ENCODE measurements around the gene ZFR2. TPM values are rescaled to one million over a fixed set of nuclear protein-coding genes. Genes with fewer than 3 reads are reported as not detected.

Gene ZFR2
- total and polyA plus RNA-seq, 10 of the 15 experiments (the other 5 are each of a cell fraction or from before 2014, with no cell fraction given) = 0.18 TPM; not detected in 9

DNA sequence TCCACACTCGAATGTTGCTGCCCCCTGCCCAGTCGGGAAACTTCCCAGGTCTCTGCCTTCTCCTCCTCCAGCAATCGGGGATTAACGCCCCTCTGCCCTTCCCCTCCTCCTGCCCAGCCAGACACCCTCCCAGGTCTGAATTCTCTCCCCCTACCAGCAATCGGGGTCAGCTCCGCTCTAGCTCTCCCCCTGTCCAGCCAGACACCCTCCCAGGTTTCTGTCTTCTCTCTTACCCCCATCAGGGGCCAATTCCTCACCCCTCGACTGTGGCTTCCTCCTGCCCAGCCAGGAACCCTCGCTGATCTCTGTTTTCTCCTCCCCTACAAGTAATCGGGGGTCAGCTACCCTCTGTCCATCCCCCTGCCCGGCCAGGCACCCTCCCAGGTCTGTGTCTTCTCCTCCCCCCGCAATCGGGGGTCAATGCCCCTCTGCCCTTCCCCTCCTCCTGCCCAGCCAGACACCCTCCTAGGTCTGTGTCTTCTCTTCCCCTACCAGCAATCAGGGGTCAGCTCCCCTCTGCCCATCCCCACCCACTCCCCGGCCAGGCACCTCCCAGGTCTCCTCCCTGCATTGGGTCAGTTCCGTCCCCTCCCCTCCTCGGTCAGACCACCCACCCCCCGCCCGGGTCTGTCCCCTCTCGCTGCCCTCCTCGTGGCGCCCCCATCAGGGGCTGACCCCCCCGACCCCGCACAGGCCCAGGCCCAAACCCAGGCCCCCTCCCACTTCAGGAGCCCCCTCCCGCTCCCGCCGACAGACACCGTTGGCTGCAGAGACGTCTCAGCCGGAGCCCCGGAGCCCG is 668 bp downstream of the ZFR2 start:
- CTCF ChIA-PET = no interaction called here
- H2AFZ ChIP-seq (ENCODE audit: control insufficient read depth, low read depth, low read length) = no peak overlapping the region
- RAD21 ChIA-PET (ENCODE audit: unreplicated experiment) = no interaction called here
- no peaks in the 10 kb centered on the region for H3K36me3 ChIP-seq (ENCODE audit: control insufficient read depth in 2 of 2, insufficient read depth in 2 of 2, low read length in 1 of 2)
- in situ Hi-C loops (cut with MboI) (no loop called here), intact Hi-C loops (cut with micrococcal nuclease; ENCODE audit: unreplicated experiment) (no loop called here)
- ATAC-seq = no peak
- SMC1A ChIA-PET (ENCODE audit: uncharacterized antibody, unreplicated experiment) = no interaction called here
- no peaks in the 10 kb centered on the region for H3K4me1 ChIP-seq (ENCODE audit: control insufficient read depth, insufficient read depth, low read length)
- H3K27me3 ChIP-seq (replicated peaks in 1 of 2; ENCODE audit: control insufficient read depth in 2 of 2, insufficient read depth in 2 of 2, low read length in 1 of 2) = peaks cover 0 to 2% of the 10 kb centered on the region in 2 experiments; a peak in 1 of 4 replicates
- H3K27ac ChIP-seq (ENCODE audit: control insufficient read depth, insufficient read depth) = no peak overlapping the region
- H4K20me1 ChIP-seq (ENCODE audit: control insufficient read depth, insufficient read depth) = no peaks in the 10 kb centered on the region
- no TSS peak for BruUV-seq (replicated peaks)
- POLR2A ChIA-PET = no interaction called here
- no peak for FAIRE-seq
- 25% methylated on average over 17 of the region's 30 CpGs for WGBS (ENCODE audit: insufficient coverage, insufficient replicate concordance, low lambda C conversion rate, missing lambda C conversion rate)
- H3K4me3 ChIP-seq = no peak overlapping the region
- TF ChIP-seq, protein P1, sequence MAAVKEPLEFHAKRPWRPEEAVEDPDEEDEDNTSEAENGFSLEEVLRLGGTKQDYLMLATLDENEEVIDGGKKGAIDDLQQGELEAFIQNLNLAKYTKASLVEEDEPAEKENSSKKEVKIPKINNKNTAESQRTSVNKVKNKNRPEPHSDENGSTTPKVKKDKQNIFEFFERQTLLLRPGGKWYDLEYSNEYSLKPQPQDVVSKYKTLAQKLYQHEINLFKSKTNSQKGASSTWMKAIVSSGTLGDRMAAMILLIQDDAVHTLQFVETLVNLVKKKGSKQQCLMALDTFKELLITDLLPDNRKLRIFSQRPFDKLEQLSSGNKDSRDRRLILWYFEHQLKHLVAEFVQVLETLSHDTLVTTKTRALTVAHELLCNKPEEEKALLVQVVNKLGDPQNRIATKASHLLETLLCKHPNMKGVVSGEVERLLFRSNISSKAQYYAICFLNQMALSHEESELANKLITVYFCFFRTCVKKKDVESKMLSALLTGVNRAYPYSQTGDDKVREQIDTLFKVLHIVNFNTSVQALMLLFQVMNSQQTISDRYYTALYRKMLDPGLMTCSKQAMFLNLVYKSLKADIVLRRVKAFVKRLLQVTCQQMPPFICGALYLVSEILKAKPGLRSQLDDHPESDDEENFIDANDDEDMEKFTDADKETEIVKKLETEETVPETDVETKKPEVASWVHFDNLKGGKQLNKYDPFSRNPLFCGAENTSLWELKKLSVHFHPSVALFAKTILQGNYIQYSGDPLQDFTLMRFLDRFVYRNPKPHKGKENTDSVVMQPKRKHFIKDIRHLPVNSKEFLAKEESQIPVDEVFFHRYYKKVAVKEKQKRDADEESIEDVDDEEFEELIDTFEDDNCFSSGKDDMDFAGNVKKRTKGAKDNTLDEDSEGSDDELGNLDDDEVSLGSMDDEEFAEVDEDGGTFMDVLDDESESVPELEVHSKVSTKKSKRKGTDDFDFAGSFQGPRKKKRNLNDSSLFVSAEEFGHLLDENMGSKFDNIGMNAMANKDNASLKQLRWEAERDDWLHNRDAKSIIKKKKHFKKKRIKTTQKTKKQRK (IDR thresholded peaks at IDR 0.05; ENCODE audit: low read depth, low read length) = no peak
- TF ChIP-seq SIX5 (IDR thresholded peaks at IDR 0.05; ENCODE audit: low read depth, low read length, severe bottlenecking) = no peak
- TF ChIP-seq NR2C1 (IDR thresholded peaks at IDR 0.05) = no peak
- TF ChIP-seq KDM1A (IDR thresholded peaks at IDR 0.05; ENCODE audit: borderline replicate concordance) = no peak
- TF ChIP-seq CBX3 (IDR thresholded peaks at IDR 0.05; ENCODE audit: borderline replicate concordance, low read depth) = no peak
- TF ChIP-seq, protein P2, sequence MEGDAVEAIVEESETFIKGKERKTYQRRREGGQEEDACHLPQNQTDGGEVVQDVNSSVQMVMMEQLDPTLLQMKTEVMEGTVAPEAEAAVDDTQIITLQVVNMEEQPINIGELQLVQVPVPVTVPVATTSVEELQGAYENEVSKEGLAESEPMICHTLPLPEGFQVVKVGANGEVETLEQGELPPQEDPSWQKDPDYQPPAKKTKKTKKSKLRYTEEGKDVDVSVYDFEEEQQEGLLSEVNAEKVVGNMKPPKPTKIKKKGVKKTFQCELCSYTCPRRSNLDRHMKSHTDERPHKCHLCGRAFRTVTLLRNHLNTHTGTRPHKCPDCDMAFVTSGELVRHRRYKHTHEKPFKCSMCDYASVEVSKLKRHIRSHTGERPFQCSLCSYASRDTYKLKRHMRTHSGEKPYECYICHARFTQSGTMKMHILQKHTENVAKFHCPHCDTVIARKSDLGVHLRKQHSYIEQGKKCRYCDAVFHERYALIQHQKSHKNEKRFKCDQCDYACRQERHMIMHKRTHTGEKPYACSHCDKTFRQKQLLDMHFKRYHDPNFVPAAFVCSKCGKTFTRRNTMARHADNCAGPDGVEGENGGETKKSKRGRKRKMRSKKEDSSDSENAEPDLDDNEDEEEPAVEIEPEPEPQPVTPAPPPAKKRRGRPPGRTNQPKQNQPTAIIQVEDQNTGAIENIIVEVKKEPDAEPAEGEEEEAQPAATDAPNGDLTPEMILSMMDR (IDR thresholded peaks at IDR 0.05 in 2 of 3, conservative IDR thresholded peaks at IDR 0.05 in 1 of 3; ENCODE audit: control insufficient read depth in 2 of 3, extremely low read depth in 1 of 3, insufficient read depth in 1 of 3, low read depth in 3 of 3, low read length in 3 of 3) = no peak
- TF ChIP-seq, protein P3, sequence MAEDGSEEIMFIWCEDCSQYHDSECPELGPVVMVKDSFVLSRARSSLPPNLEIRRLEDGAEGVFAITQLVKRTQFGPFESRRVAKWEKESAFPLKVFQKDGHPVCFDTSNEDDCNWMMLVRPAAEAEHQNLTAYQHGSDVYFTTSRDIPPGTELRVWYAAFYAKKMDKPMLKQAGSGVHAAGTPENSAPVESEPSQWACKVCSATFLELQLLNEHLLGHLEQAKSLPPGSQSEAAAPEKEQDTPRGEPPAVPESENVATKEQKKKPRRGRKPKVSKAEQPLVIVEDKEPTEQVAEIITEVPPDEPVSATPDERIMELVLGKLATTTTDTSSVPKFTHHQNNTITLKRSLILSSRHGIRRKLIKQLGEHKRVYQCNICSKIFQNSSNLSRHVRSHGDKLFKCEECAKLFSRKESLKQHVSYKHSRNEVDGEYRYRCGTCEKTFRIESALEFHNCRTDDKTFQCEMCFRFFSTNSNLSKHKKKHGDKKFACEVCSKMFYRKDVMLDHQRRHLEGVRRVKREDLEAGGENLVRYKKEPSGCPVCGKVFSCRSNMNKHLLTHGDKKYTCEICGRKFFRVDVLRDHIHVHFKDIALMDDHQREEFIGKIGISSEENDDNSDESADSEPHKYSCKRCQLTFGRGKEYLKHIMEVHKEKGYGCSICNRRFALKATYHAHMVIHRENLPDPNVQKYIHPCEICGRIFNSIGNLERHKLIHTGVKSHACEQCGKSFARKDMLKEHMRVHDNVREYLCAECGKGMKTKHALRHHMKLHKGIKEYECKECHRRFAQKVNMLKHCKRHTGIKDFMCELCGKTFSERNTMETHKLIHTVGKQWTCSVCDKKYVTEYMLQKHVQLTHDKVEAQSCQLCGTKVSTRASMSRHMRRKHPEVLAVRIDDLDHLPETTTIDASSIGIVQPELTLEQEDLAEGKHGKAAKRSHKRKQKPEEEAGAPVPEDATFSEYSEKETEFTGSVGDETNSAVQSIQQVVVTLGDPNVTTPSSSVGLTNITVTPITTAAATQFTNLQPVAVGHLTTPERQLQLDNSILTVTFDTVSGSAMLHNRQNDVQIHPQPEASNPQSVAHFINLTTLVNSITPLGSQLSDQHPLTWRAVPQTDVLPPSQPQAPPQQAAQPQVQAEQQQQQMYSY (CRISPR knock-in tag; IDR thresholded peaks at IDR 0.05) = no peak
- TF ChIP-seq, protein P4, sequence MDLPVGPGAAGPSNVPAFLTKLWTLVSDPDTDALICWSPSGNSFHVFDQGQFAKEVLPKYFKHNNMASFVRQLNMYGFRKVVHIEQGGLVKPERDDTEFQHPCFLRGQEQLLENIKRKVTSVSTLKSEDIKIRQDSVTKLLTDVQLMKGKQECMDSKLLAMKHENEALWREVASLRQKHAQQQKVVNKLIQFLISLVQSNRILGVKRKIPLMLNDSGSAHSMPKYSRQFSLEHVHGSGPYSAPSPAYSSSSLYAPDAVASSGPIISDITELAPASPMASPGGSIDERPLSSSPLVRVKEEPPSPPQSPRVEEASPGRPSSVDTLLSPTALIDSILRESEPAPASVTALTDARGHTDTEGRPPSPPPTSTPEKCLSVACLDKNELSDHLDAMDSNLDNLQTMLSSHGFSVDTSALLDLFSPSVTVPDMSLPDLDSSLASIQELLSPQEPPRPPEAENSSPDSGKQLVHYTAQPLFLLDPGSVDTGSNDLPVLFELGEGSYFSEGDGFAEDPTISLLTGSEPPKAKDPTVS (IDR thresholded peaks at IDR 0.05; ENCODE audit: low read depth, low read length) = no peak
- TF ChIP-seq NFIC (IDR thresholded peaks at IDR 0.05; ENCODE audit: low read depth, low read length) = no peak
- TF ChIP-seq BHLHE40 (IDR thresholded peaks at IDR 0.05; ENCODE audit: borderline replicate concordance in 1 of 2, low read depth in 2 of 2, low read length in 1 of 2) = no peak
- TF ChIP-seq NFXL1 (IDR thresholded peaks at IDR 0.05; ENCODE audit: borderline replicate concordance) = no peak
- no peak for TF ChIP-seq TBL1XR1 (IDR thresholded peaks at IDR 0.05; ENCODE audit: low read depth, low read length)
- DNase-seq (ENCODE audit: low read depth, low spot score) = no peak
- no peak overlapping the region for H3K9ac ChIP-seq (ENCODE audit: control insufficient read depth, insufficient read depth, low read length)
- H3K4me2 ChIP-seq (ENCODE audit: control insufficient read depth, insufficient read depth) = no peak overlapping the region
- H3K79me2 ChIP-seq (ENCODE audit: control insufficient read depth, insufficient read depth, low read length) = no peaks in the 10 kb centered on the region
- H3K9me3 ChIP-seq (replicated peaks; ENCODE audit: control insufficient read depth, insufficient read depth, low read length) = no peaks in the 10 kb centered on the region; the same call in 2 of the 3 replicates
